DMS 273 (cell line): Measurements from ENCODE around the gene LSM4.

Experiments
- DNase-seq: peaks from one replicate; lab custom pipeline; 2025; ENCODE audit not compliant: unreplicated experiment; lab: John Stamatoyannopoulos, UW

LSM4 gene

DNA sequence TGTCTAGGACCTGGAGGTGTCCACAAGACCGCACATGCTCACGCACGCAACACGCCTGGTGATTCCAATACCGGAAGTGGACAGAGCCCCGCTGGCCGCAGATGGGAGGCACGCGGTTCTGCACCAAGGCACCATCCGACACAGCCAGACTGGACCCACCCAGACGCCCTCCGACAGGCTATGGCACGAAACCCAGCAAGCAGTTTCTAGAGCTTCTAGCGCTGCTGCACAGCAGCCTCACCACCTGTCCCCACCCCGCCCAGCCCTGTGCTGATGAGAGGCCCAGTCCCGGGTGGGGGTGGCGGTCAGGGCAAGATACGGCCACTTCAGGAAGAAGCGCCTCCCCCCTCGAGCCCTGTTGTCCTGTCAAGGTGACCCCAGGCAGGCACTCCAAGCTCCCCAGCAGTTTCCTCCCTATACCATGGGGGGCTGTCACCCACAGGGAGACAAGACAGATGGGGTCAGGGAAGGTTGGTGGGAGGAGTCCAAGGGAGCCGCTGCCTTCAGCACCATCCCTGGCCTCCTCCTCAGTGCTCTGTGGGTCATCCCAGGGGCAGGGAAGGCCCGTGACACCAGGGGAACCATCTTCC lies 11.3 kb downstream of the LSM4 start:
- no peak for DNase-seq

GRCh38 chr19:18310966-18311365 lies 11.9 kb downstream of the LSM4 start:
- no peak for DNase-seq

DNA sequence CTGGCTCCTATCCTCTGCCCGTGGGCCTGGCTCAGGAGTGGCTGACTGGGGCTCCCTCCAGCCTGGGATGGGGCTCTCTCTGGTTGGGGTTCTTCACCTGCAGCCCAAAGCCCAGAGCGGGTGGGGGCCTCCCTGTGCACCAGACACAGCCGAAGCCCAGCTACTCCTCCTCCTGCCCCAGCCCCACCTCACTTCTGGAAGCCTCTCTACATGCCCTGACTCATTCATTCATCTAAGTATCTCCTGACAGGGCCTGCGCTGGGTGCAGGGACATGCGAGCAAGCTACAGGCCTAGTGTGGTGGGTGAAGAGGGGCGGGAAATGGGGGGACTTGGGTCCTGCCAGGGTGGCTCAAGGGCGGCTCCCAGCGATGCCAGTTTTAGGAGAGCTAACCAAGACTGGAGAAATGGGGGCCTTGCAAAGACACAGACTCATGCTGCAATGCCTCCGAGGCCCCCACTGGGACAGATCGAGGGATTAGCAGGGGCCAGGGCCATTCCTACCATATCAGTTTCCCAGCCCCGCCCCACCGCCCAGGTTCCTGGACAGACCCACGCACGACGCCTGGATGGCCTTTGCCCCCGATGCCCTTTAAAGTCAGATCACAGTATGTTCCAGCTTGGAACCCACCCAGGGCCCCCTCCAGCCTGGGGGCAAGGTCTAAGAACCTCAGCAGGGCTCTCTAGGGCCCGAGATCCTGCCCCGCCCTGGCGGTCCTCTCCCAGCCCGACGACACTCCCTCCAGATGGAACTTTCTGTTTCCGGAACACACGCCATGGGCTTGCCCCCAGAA lies 12.6 kb downstream of the LSM4 start:
- DNase-seq = no peak

- no peak for DNase-seq
These were observed 13.3 kb downstream of the LSM4 start for GRCh38 chr19:18309525-18310064.

- no peak for DNase-seq
These were observed 13.9 kb downstream of the LSM4 start for GRCh38 chr19:18308948-18309325.

DNA sequence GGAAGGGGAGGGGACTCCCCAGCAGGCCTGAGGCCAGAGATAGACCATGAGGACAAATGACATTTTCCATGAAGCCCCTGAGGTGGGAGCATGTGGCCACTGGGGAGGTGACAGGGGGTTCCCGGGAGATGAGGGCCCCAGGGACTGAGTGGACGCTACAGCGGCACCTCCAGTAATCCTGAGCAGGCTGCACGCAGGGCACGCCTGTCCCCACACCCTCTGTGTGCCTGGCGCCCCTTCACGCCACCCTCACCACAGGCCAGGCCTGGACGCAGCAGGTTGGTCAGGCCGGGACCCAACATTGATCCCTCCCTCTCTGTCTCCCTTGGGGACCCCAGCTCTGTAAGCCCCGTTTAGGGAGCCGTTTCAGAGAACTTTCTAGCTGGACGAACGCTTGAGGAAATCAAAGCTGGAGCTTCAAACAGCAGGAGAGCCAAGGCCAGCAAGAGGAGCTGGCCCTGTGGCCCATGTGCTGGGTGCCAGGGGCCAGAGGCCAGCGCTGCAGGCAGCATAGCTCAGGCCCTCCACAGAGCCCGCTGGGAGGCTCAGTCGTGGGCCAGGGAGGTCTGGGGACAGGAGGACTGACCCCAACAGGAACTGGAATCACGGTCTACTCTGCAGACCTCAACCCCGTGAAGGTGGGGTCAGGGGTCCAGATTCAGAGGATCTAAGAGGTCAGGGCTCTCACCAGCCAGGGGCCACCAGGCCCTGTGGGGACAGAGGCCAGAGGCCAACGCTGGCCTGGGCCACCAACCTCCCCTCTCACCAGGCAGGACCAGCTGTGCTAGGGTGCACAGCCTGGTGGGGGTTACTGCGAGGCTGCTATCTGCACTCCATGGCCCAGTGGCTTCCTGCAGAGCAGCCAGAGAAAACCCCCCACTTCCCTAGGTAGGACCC lies 14.6 kb downstream of the LSM4 start:
- DNase-seq = no peak

GRCh38 chr19:18307271-18307681 lies 15.6 kb downstream of the LSM4 start:
- no peak for DNase-seq

DNA sequence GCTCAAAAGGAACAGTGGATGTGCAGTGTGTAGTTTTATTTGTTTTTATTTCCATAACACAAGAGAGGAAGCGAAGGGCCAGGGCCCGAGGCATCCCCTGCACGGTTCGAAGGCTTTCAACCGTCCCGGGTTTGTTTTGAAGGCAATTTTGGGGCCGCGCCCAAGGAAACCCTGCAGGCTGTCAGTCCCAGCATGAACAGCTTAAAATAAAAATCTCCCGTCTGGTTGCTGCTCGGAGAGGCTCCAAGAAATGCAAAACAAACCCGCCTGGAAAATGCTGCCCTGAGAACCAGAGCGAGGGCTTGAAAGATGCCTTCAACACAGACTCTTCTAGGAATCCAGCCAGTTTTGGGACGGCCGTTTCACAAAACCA lies 16.0 kb downstream of the LSM4 start:
- DNase-seq = no peak

GRCh38 chr19:18306209-18306887 lies 16.5 kb downstream of the LSM4 start:
- no peak for DNase-seq

DNA sequence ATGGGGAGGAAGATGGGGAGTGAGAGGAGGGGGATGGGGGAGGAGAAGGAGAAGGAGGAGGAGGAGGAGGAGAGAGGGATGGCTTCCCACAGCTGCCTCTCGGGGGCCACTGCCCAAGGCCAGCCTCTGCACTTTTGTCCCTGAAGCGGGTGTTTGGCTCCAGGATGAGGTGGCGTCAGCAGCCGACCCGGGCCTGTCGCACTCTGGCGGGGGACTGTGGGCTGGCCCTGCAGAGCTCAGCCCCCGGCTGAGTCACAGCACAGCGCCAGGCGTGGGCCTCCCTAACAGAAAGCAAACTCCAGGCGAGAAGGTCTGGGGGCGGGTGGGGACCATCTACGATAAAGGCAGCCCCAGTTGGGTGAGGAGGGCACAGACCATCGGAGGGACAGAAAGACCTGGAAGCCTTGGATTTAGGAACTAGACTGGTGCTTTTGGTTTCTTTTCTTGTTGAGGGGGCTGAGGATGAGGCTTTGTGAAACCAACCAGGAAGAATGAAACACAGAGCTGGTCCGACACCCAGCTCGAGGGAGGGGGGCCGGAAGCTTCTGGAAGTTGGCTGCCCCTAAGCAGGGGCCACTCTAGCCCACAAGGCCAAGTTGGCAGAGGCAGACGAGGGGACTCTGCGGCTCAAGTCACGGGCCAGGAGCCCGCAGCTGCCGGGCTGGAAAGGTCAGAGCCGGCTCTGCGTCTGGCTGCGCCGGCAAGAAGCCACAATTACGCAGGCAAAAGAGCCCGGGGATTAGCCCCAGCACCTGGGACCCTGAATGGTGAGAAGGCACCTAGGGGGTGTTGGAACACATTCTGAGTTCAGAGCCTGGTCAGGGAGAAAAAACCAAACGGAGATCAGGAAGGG lies 18.2 kb downstream of the LSM4 start:
- DNase-seq = peak; percentile 53

GRCh38 chr19:18304208-18304457 lies 18.7 kb downstream of the LSM4 start:
- no peak for DNase-seq

GRCh38 chr19:18301718-18302111 lies 21.2 kb downstream of the LSM4 start:
- no peak for DNase-seq

GRCh38 chr19:18300930-18301717 lies 21.8 kb downstream of the LSM4 start:
- DNase-seq = no peak

DNA sequence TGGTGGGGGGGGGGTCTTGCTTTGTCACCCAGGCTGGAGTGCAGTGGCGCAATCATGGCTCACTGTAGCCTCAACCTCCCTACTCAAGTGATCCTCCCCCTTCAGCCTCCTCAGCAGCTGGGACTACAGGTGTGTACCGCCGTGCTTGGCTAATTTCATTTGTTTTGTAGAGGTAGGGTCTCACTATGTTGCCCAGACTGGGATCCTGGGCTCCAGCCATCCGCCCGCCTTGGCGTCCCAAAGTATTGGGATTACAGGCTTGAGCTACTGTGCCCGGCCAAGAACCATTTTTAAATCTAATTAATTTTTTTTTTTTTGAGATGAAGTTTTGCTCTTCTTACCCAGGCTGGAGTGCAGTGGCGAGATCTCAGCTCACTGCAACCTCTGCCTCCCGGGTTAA lies 23.2 kb downstream of the LSM4 start:
- no peak for DNase-seq

GRCh38 chr19:18298601-18299000 lies 24.3 kb downstream of the LSM4 start:
- no peak for DNase-seq

DNA sequence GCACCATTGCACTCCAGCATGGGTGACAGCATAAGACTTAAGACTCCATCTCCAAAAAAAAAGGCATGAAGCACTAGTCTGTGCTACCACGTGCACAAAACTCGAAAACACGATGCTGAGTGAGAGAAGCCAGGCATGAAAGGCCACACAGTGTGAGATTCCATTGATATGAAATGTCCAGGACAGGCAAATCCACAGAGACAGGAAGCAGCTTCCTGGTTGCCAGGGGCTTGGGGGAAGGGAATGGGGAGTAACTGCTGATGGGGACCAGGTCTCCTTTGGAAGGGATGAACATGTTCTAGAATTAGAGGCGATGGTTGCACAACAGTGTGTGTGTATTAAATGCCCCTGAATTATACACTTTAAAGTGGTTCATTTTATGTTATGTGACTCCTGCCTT lies 25.6 kb downstream of the LSM4 start:
- DNase-seq = no peak

GRCh38 chr19:18295034-18295451 lies 27.8 kb downstream of the LSM4 start:
- DNase-seq = no peak

DNA sequence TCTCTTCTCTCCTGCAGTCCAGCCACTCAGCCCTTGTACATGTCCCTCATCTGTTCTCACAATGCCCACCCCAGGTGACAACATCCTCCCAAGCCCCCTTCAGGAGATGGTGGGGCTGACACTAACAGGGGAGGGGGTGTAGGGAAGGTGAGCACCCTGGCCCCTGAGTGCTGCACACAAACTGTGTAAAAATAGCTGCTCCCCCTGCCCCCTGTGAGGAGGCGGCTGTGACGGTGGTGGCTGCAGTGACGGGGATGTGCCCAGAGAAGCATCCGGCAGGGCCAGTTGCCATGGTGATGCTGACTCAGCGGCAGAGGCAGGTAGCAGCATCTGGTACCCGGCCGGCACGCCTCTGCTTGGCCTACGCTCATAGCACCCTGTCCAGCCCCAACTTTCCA lies 28.4 kb downstream of the LSM4 start:
- DNase-seq = peak; percentile 71

DNA sequence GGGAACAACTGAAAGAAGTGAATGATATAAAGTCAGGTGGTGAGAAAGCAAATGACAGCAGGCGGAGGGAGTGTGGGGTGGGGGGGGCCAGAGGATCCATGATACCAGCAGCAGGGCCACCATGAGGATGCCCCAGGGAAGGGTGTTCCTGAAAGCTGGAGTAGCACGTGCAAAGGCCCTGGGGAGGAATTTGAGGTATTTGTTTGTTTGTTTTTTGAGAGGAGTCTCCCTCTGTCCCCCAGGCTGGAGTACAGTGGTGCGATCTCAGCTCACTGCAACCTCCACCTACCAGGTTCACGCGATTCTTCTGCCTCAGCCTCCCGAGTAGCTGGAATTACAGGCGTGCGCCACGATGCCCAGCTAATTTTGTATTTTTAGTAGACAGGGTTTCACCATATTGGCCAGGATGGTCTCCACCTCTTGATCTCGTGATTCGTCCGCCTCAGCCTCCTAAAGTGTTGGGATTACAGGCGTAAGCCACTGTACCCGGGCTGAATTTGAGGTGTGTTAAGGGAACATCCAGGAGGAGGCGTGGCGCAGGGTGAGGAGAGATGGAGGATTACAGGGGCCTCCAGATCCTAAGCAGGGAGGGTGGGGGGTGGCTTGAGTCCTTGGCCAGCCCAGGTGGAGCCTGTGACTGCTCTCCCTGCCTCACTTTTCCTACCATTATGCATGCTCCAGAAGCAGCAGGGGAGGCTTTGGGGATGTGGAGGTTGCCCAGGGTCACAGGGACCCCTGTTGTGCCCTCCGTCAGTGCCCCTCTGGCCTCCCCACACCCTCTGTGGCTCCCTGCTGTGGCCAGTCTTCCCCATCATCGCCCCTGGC lies 29.0 kb downstream of the LSM4 start:
- no peak for DNase-seq
